Karpas-422 (cell line): Measurements from ENCODE around the gene PTPMT1. TPM values are rescaled to one million over a fixed set of nuclear protein-coding genes. Genes with fewer than 3 reads are reported as not detected.
"Not testable (repeated sequence)": the region's sequence is repeated elsewhere in the genome, so short reads cannot be mapped to it uniquely, and the experiment has no call there.

Experiments
- DNase-seq: peaks from one replicate; pipeline ENCODE4 v3.0.0-alpha.2; 2015
- H2AFZ ChIP-seq: fragments of 200-600 bp; sonication (generic); 2 replicates; pipeline ENCODE4 v1.6.1; 2014; ENCODE audit warnings: antibody characterized with exemption, low read length, mixed read lengths
- H3K27ac ChIP-seq: fragments of 200-600 bp; sonication (generic); 2 replicates; pipeline ENCODE4 v1.5.1; 2014; ENCODE audit warnings: mild to moderate bottlenecking, low read length, moderate library complexity
- H3K27me3 ChIP-seq: fragments of 200-600 bp; sonication (generic); 2 replicates; pipeline ENCODE4 v1.6.1; 2014; ENCODE audit warnings: low read length, mixed read lengths
- H3K36me3 ChIP-seq: fragments of 200-600 bp; sonication (generic); 2 replicates; pipeline ENCODE4 v1.6.1; 2014; ENCODE audit warnings: low read length, mixed read lengths; ENCODE audit not compliant: insufficient read depth
- H3K4me1 ChIP-seq: fragments of 200-600 bp; sonication (generic); 2 replicates; pipeline ENCODE4 v1.6.1; 2014; ENCODE audit warnings: mild to moderate bottlenecking, low read length, mixed read lengths
- H3K4me2 ChIP-seq: fragments of 200-600 bp; sonication (generic); 2 replicates; pipeline ENCODE4 v1.6.1; 2014; ENCODE audit warnings: low read length, low read depth, mild to moderate bottlenecking; ENCODE audit not compliant: poor library complexity, severe bottlenecking
- H3K4me3 ChIP-seq: fragments of 200-600 bp; sonication (generic); 2 replicates; pipeline ENCODE4 v1.5.1; 2014; ENCODE audit warnings: mild to moderate bottlenecking, antibody characterized with exemption, low read length, mixed read lengths
- H3K79me2 ChIP-seq: fragments of 200-600 bp; sonication (generic); 2 replicates; pipeline ENCODE4 v1.6.1; 2014; ENCODE audit warnings: mild to moderate bottlenecking, low read length, mixed read lengths
- H3K9ac ChIP-seq: fragments of 200-600 bp; sonication (generic); 2 replicates; pipeline ENCODE4 v1.6.0; 2014; ENCODE audit warnings: low read length
- H3K9me2 ChIP-seq: fragments of 200-600 bp; sonication (generic), shearing (Covaris generic); replicated peaks from 2 replicates; pipeline ENCODE4 v1.6.0; 2014; ENCODE audit warnings: mild to moderate bottlenecking, low read length, moderate library complexity; ENCODE audit not compliant: insufficient read depth
- H3K9me3 ChIP-seq: fragments of 300-700, 200-600 bp; sonication (generic); 2 replicates; pipeline ENCODE4 v1.6.1; 2014; ENCODE audit warnings: low read length, mixed read lengths
- H4K20me1 ChIP-seq: fragments of 200-600 bp; sonication (generic); 2 replicates; pipeline ENCODE4 v1.6.1; 2014; ENCODE audit warnings: mild to moderate bottlenecking, antibody characterized with exemption, low read length, low read depth; ENCODE audit not compliant: insufficient read depth
- total RNA-seq: library from RNA; depleted of rRNA; stranded (reverse); fragments of >200 nt; shearing (Covaris generic); gene quantifications from 2 replicates; pipeline ENCODE4 v1.2.3, GENCODE V29; 2014; ENCODE audit warnings: low replicate concordance; rRNA removed

The PTPMT1 gene
- 174 and 253 TPM in 2 replicates for total RNA-seq

- Histone ChIP-seq H4K20me1 (no peaks in the 10 kb centered on the region), H3K9me2 (no peaks in the 10 kb centered on the region), H2AFZ (peak within 1 kb of the TSS; percentile 70; the same call in 1 of the 2 replicates), H3K4me3 (peak within 1 kb of the TSS; percentile 96), H3K4me2 (peak within 1 kb of the TSS; percentile 91), H3K4me1 (peaks cover 24% of the 10 kb centered on the region), H3K9me3 (no peaks in the 10 kb centered on the region), H3K9ac (peak within 1 kb of the TSS; percentile 97), H3K27me3 (no peaks in the 10 kb centered on the region), H3K79me2 (peaks cover 63% of the 10 kb centered on the region), H3K27ac (peak within 1 kb of the TSS; percentile 77), H3K36me3 (peaks cover 11% of the 10 kb centered on the region; the same call in 1 of the 2 replicates)
- DNase-seq: peak; percentile 92
Measured at GRCh38 chr11:47565340-47566148, at the start of gene PTPMT1. Gene PTPMT1 (plus strand): TSS chr11:47565599. CDS start chr11:47565623, 24 bp downstream.

GRCh38 chr11:47516155-47516554, 49.2 kb upstream of the PTPMT1 start:
- Histone ChIP-seq H3K27ac (peak overlapping the region; percentile 86), H3K9ac (no peak overlapping the region), H3K4me2 (peak overlapping the region; percentile 30)

DNA sequence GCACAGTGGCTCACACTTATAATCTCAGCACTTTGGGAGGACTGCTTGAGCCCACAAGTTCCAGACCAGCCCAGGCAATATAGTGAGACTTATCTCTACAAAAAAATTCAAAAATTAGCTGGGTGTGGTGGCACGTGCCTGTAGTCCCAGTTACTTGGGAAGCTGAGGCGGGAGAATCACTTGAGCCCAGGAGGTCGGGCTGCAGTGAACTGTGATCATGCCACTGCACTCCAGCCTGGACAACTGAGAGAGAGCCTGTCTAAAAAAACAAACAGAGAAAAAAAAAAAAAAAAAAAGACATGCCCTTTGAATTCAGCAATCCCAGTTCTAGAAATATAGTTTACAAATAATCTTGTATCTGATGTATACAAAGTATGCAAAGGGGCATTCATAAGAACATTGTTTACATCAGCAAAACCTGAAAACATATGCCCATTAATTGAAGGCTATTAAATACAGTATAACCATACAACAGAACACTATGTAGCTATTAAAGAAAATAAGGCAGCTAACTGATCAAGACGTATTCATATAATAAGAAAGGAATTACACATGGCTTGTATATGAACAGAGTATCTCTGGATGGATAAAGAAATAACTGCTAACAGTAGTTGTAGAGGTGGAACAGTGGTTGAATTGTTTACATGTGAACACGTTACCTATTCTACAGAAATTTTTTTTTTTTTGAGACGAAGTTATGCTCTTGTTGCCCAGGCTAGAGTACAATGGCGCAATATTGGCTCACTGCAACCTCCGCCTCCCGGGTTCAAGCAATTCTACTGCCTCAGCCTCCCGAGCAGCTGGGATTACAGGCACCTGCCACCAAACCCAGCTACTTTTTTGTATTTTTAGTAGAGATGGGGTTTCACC, 48.2 kb upstream of the PTPMT1 start:
- peak overlapping the region; percentile 6 for H3K4me2 ChIP-seq
- H3K4me1 ChIP-seq: peaks cover 80% of the 10 kb centered on the region
- H3K79me2 ChIP-seq: peaks cover 99% of the 10 kb centered on the region
- no peaks in the 10 kb centered on the region for H4K20me1 ChIP-seq
- no peak overlapping the region for H3K9ac ChIP-seq
- H3K27me3 ChIP-seq: no peaks in the 10 kb centered on the region
- H3K4me3 ChIP-seq: no peak overlapping the region
- no peaks in the 10 kb centered on the region for H3K9me2 ChIP-seq
- H3K36me3 ChIP-seq: no peaks in the 10 kb centered on the region
- peak overlapping the region; percentile 86 for H3K27ac ChIP-seq
- no peak for DNase-seq
- H3K9me3 ChIP-seq: no peaks in the 10 kb centered on the region
- no peak overlapping the region for H2AFZ ChIP-seq

More at GRCh38 chr11:47516155-47516554, 49.2 kb upstream of the PTPMT1 start:
- DNase-seq: no peak
- H3K36me3 ChIP-seq: no peaks in the 10 kb centered on the region
- H3K4me3 ChIP-seq: no peak overlapping the region
- no peaks in the 10 kb centered on the region for H3K27me3 ChIP-seq
- H2AFZ ChIP-seq: no peak overlapping the region
- H3K4me1 ChIP-seq: peaks cover 90% of the 10 kb centered on the region
- no peaks in the 10 kb centered on the region for H3K9me2 ChIP-seq
- H4K20me1 ChIP-seq: no peaks in the 10 kb centered on the region
- H3K9me3 ChIP-seq: no peaks in the 10 kb centered on the region
- peaks cover 99% of the 10 kb centered on the region for H3K79me2 ChIP-seq

DNA sequence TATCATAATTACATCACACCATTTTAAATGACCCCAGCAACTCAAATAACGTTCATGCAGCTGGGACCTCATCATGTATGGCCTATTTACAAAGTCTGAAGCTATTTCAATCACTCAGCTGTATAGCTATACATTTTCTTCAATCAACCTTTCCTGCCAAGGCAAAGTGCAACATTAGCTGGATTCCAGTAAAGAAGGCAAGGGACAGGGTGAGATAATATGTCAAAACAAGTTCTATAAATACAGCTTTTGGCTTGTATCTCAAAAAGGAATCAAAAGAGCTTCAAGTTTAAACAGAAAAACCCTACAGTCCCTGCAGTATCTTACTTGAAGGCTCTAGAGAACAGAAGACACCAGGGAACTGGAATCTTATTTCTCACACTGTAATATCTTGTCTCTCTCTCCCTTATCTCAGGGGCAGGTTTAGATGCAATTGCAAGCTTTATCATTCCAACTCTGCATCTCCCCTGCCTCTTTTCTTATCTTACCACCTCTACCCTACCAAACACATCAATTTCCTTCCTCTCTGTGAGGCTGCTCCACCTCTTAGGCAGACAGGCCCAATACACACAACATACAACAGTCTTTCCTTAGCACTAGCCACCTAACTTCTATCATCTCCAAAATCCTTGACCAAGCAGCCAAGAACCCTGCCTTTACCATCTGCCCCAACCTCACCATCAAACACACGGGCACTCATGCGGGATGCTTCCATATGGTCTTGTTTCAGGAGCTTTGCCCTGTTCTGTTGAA, 47.0 kb upstream of the PTPMT1 start:
- DNase-seq: no peak
- Histone ChIP-seq H3K36me3 (no peaks in the 10 kb centered on the region), H3K4me1 (peaks cover 74% of the 10 kb centered on the region), H3K27me3 (no peaks in the 10 kb centered on the region), H3K27ac (peak overlapping the region; percentile 73), H3K9ac (peak overlapping the region; percentile 19; the same call in 1 of the 2 replicates), H3K79me2 (peaks cover 98% of the 10 kb centered on the region), H3K4me2 (peak overlapping the region; percentile 1), H4K20me1 (peaks cover 3% of the 10 kb centered on the region; the same call in 1 of the 2 replicates), H3K9me2 (no peaks in the 10 kb centered on the region), H3K9me3 (no peaks in the 10 kb centered on the region), H2AFZ (no peak overlapping the region), H3K4me3 (no peak overlapping the region)

DNA sequence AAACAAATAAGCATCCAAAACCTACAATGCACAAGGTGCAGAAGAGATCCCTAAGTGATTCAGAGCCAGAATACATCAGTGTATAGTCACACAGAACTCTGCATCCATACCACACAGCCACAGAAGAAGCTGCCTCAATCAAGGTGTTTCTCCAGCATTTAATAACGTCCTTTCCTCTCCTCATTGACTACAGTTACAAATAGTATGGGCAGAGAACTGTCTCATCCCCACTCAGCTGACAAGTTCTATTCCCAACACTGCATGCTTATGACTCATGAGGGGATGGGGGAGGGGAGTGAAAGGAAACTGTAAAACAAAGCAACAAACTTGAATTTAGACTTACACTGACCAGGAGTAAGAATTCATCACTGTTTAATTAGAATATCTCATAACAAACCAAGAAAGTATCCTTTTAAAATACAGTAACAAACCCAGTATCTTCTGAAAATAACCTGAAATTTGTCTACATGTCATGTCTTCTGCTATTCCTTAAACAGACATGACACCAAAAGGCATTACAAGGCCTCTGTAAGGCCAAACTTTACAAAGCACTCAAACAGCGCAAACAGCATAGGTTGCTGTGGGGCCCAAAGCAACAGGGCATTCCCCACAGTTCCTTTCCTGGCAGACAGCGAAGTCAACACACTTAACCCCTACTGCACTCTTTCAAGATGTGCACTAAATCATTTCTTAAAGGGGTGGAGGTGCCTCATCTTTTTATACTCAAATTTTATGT, 41.7 kb upstream of the PTPMT1 start:
- H3K36me3 ChIP-seq: no peaks in the 10 kb centered on the region
- peaks cover 98% of the 10 kb centered on the region for H3K79me2 ChIP-seq
- H3K27me3 ChIP-seq: no peaks in the 10 kb centered on the region
- H3K4me3 ChIP-seq: no peak overlapping the region
- H3K9me3 ChIP-seq: no peaks in the 10 kb centered on the region
- peaks cover 22% of the 10 kb centered on the region; the same call in 1 of the 2 replicates for H4K20me1 ChIP-seq
- H3K4me1 ChIP-seq: peaks cover 72% of the 10 kb centered on the region
- peak overlapping the region; percentile 60 for H3K27ac ChIP-seq
- H2AFZ ChIP-seq: no peak overlapping the region
- H3K4me2 ChIP-seq: peak overlapping the region; percentile 51
- H3K9me2 ChIP-seq: no peaks in the 10 kb centered on the region
- H3K9ac ChIP-seq: no peak overlapping the region; the same call in 1 of the 2 replicates
- DNase-seq: no peak

- DNase-seq: no peak
- Histone ChIP-seq H2AFZ (no peak overlapping the region), H3K27ac (peak overlapping the region; percentile 60)
Measured at GRCh38 chr11:47524291-47524874, 41.0 kb upstream of the PTPMT1 start.

GRCh38 chr11:47526032-47526431, 39.4 kb upstream of the PTPMT1 start:
- not testable (repeated sequence) for DNase-seq, H2AFZ ChIP-seq, H3K36me3 ChIP-seq, H3K4me3 ChIP-seq, H3K9me3 ChIP-seq, H3K9me2 ChIP-seq, H3K27me3 ChIP-seq, H3K9ac ChIP-seq
- Histone ChIP-seq H4K20me1 (peaks cover 26% of the 10 kb centered on the region; the same call in 1 of the 2 replicates), H3K27ac (peak overlapping the region; percentile 37; the same call in 1 of the 2 replicates), H3K79me2 (peaks cover 100% of the 10 kb centered on the region), H3K4me1 (peaks cover 56% of the 10 kb centered on the region), H3K4me2 (peak overlapping the region; percentile 51)

More at GRCh38 chr11:47524291-47524874, 41.0 kb upstream of the PTPMT1 start:
- Histone ChIP-seq H3K9me2 (no peaks in the 10 kb centered on the region), H3K4me3 (no peak overlapping the region), H3K4me1 (peaks cover 66% of the 10 kb centered on the region), H3K9me3 (no peaks in the 10 kb centered on the region), H3K4me2 (peak overlapping the region; percentile 51), H3K27me3 (no peaks in the 10 kb centered on the region), H3K36me3 (no peaks in the 10 kb centered on the region), H3K79me2 (peaks cover 100% of the 10 kb centered on the region), H4K20me1 (peaks cover 26% of the 10 kb centered on the region; the same call in 1 of the 2 replicates), H3K9ac (peak overlapping the region; percentile 30; the same call in 1 of the 2 replicates)
